Stimulated activated CD8-positive, alpha-beta memory T cell treated with anti-CD3 and anti-CD28 coated beads, Interleukin-15, amount 100 ng/mL, for 48 hours (primary cell): ENCODE measurements around the gene IGFLR1.
"Not testable (repeated sequence)": the region's sequence is repeated elsewhere in the genome, so short reads cannot be mapped to it uniquely, and the experiment has no call there.

Source experiments
- DNase-seq, 2 donors: peaks; one replicate each; pipeline ENCODE4 v3.0.0-alpha.2; 2020; ENCODE audit warnings: low read depth in 2 of 2

IGFLR1 gene

GRCh38 chr19:35724132-35724531, 18.1 kb downstream of the IGFLR1 start:
- not testable (repeated sequence) for DNase-seq

GRCh38 chr19:35723671-35724070, 18.6 kb downstream of the IGFLR1 start:
- DNase-seq = no peak

- DNase-seq = no peak
These were observed 19.4 kb downstream of the IGFLR1 start for GRCh38 chr19:35722897-35723296.

- DNase-seq = no peak
These were observed 19.8 kb downstream of the IGFLR1 start for GRCh38 chr19:35722461-35722860.

GRCh38 chr19:35721374-35721773, 20.9 kb downstream of the IGFLR1 start:
- no peak for DNase-seq

- no peak for DNase-seq
These were observed 21.6 kb downstream of the IGFLR1 start for GRCh38 chr19:35720648-35721047.

GRCh38 chr19:35720163-35720524, 22.1 kb downstream of the IGFLR1 start:
- no peak for DNase-seq

GRCh38 chr19:35719402-35720162, 22.7 kb downstream of the IGFLR1 start:
- DNase-seq = no peak

- peak; percentile 49 to 59 for DNase-seq
These were observed 23.8 kb downstream of the IGFLR1 start for GRCh38 chr19:35718345-35719041.

GRCh38 chr19:35717665-35718344, 24.4 kb downstream of the IGFLR1 start, which contains the start of gene KMT2B:
TSS of gene KMT2B (plus strand) at chr19:35718003. CDS start at chr19:35718019, 16 bp downstream.
- DNase-seq = peak in 1 of 2 donors; percentile 95

- peak; percentile 72 to 96 for DNase-seq
These were observed 25.2 kb downstream of the IGFLR1 start for GRCh38 chr19:35716801-35717664.

- DNase-seq = no peak
These were observed 26.1 kb downstream of the IGFLR1 start for GRCh38 chr19:35715981-35716800.

- no peak for DNase-seq
These were observed 26.9 kb downstream of the IGFLR1 start for GRCh38 chr19:35715355-35715809.

- DNase-seq = no peak
These were observed 27.5 kb downstream of the IGFLR1 start for GRCh38 chr19:35714601-35715354.

GRCh38 chr19:35713904-35714495, 28.3 kb downstream of the IGFLR1 start:
- DNase-seq = no peak

- no peak for DNase-seq
These were observed 28.8 kb downstream of the IGFLR1 start for GRCh38 chr19:35713506-35713850.

- DNase-seq = peak; percentile 86 to 89
These were observed 29.4 kb downstream of the IGFLR1 start for GRCh38 chr19:35712567-35713505.
